AG04450 (cell line): ENCODE measurements around the gene CCDC57. TPM values are rescaled to one million over a fixed set of nuclear protein-coding genes. Genes with fewer than 3 reads are reported as not detected.

Experiments
- CTCF ChIA-PET: fragments of 300-600, 350-600 bp; formaldehyde crosslinking; extraction: SDS; loops from one replicate; lab custom pipeline; 2022; ENCODE audit warnings: antibody characterized with exemption, inconsistent platforms; lab: Charles Lee
- POLR2A ChIA-PET: fragments of 350-600 bp; formaldehyde crosslinking; extraction: SDS; loops from one replicate; lab custom pipeline; 2021; ENCODE audit warnings: antibody characterized with exemption, inconsistent platforms; lab: Yijun Ruan, JAX
- DNase-seq: peaks from one replicate; pipeline ENCODE4 v3.0.0-alpha.2; 2011; ENCODE audit warnings: low read depth, low spot score
- H3K27ac ChIP-seq: one replicate; pipeline ENCODE4 v1.5.1; 2012; ENCODE audit warnings: low read depth, low read length, control low read depth
- H3K27me3 ChIP-seq: one replicate; pipeline ENCODE4 v1.6.0; 2012; ENCODE audit warnings: low read length; ENCODE audit not compliant: control insufficient read depth, insufficient read depth
- H3K4me3 ChIP-seq: 2 replicates; pipeline ENCODE4 v1.5.1; 2011; ENCODE audit warnings: mild to moderate bottlenecking, low read depth, low read length, control low read depth
- H3K9me3 ChIP-seq: 2 replicates; pipeline ENCODE4 v1.5.1; 2012; ENCODE audit warnings: low read length; ENCODE audit not compliant: control insufficient read depth, insufficient read depth
- polyA plus RNA-seq: library from polyadenylated mRNA; depleted of rRNA; stranded (reverse); fragments of >200 nt; gene quantifications from 2 replicates; pipeline ENCODE4 v1.2.3, GENCODE V29; 2011
- TF ChIP-seq, protein P1 (sequence below): IDR thresholded peaks from 2 replicates; pipeline ENCODE4 v1.5.1; 2011; ENCODE audit warnings: low read depth, low read length, control low read depth, inconsistent platforms

The CCDC57 gene
- polyA plus RNA-seq, 1 experiment = 11.1 TPM

DNA sequence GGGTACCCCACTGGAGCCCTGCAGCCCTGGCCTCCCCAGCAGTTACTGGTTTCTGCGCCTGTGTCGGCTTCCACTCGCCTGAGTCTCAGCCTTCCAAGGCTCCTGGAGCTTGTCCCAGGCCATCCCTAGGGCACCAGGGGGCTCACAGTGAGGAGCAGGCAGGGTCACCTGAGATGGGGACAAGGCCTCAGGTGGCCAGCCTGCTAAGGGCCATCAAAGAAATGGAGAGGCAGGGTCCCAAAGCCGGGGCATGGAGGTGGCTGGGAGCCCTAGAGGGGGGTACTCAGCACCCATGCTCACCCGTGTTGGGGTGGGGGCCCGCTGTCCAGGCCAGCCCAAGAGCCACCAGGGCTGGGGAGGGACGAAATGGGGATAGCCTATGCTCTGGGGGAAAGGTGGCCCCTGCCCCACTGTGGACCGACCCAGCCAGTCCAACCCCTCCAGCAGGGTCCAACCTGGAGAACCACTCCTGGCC lies 115.9 kb downstream of the CCDC57 start:
- Histone ChIP-seq H3K27me3 (no peaks in the 10 kb centered on the region), H3K27ac (peak overlapping the region; percentile 31), H3K4me3 (peak overlapping the region; percentile 71), H3K9me3 (no peaks in the 10 kb centered on the region; the same call in 1 of the 2 replicates)
- TF ChIP-seq, protein P1, sequence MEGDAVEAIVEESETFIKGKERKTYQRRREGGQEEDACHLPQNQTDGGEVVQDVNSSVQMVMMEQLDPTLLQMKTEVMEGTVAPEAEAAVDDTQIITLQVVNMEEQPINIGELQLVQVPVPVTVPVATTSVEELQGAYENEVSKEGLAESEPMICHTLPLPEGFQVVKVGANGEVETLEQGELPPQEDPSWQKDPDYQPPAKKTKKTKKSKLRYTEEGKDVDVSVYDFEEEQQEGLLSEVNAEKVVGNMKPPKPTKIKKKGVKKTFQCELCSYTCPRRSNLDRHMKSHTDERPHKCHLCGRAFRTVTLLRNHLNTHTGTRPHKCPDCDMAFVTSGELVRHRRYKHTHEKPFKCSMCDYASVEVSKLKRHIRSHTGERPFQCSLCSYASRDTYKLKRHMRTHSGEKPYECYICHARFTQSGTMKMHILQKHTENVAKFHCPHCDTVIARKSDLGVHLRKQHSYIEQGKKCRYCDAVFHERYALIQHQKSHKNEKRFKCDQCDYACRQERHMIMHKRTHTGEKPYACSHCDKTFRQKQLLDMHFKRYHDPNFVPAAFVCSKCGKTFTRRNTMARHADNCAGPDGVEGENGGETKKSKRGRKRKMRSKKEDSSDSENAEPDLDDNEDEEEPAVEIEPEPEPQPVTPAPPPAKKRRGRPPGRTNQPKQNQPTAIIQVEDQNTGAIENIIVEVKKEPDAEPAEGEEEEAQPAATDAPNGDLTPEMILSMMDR = no peak
- CTCF ChIA-PET = no interaction called here
- DNase-seq = no peak
- POLR2A ChIA-PET = no interaction called here

- Histone ChIP-seq H3K4me3 (peak overlapping the region; percentile 71), H3K27ac (no peak overlapping the region), H3K27me3 (no peaks in the 10 kb centered on the region), H3K9me3 (no peaks in the 10 kb centered on the region; the same call in 1 of the 2 replicates)
- POLR2A ChIA-PET = no interaction called here
- CTCF ChIA-PET = no interaction called here
- DNase-seq = no peak
- TF ChIP-seq, protein P1 = no peak
These were observed 116.6 kb downstream of the CCDC57 start for GRCh38 chr17:82095777-82096708.

DNA sequence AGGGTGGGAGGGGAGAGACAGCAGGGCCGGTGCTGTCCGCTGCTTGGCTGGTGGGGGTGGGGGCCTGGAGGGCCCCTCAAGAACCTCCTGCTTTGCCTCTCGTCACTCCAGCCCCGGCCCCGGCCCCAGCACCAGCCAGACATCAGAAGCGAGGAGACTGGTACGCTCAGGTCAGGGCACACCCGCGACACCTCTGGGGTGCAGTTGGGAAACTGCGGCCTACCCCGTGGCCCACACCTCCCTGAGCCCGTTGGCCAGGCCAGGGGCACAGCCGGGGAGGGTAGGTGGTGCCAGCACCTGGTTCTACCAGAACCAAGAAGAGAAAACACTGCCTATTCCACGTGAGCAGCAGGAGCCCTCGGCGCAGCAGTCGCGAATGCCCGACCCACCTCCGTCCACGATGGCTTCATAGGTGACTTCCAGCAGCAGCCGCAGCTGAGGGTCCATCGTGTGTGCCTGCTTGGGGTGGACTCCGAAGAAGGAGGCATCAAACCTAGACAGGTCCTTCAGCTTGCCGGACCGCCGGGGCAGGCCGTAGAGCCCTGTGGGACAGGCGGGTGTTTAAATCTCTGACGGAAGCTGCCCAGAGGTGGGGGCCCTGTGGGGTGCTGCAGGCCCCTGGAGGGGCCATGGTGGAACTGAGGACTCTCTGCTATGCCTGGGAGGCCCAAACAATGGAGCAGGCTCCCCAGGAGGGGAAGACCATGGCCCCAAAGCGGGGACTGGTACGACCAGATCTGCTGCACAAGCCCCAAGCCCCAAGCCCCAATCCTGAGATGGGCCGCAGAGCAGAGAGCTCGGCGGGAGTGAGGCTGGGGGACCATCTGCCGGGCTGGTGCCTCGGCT lies 117.5 kb downstream of the CCDC57 start:
- Histone ChIP-seq H3K27me3 (no peaks in the 10 kb centered on the region), H3K27ac (no peak overlapping the region), H3K4me3 (no peak overlapping the region), H3K9me3 (no peaks in the 10 kb centered on the region; the same call in 1 of the 2 replicates)
- ChIA-PET CTCF (no interaction called here), POLR2A (no interaction called here)
- TF ChIP-seq, protein P1 = no peak
- no peak for DNase-seq

DNA sequence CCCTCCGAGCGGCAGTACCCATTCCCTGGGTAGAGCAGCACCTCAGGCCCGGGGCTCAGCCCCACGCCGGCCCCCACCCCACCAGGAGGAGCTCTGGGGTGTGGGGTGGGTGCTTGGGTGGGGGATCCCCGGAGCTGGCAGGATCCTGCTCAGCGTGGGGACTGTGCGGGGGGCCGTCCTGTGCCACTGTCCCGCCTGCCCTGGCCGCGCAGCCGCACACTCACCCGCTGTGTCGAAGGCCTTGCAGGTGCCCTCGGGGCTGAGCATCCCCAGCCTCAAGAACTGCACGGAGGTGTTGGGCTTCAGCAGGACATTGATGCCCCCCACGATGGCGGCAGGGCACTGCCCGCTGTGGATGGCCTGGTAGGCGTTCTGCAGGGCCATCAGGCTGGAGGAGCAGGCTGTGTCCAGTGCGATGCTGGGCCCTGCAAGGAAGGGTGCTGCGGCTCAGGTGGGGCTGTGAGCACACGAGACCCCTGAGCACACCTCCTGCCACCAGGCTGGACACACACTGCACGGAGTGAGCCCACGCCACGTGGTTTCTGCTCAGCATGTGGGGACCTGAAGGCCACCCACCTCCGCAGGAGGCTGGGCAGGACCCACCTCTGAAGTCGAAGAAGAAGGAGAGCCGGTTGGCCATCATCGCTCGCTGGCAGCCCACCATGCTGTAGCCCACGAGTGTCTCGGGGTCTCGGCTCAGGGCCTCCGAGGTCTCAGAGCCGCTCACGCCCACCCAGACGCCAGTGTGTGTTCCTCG lies 119.5 kb downstream of the CCDC57 start:
- no peak for DNase-seq
- no peaks in the 10 kb centered on the region for H3K27me3 ChIP-seq
- H3K9me3 ChIP-seq = no peaks in the 10 kb centered on the region; the same call in 1 of the 2 replicates
- ChIA-PET CTCF (no interaction called here), POLR2A (no interaction called here)
- H3K27ac ChIP-seq = no peak overlapping the region
- no peak overlapping the region for H3K4me3 ChIP-seq
- TF ChIP-seq, protein P1 = no peak
